GM21447 (cell line): ENCODE data around the gene LAMC3.
"Not testable (repeated sequence)": the region's sequence is repeated elsewhere in the genome, so short reads cannot be mapped to it uniquely, and the experiment has no call there.

Experiments
- ATAC-seq: cut with Tn5 transposase; IDR thresholded peaks from one replicate; pipeline ENCODE4 v1.9.1; 2021; ENCODE audit not compliant: unreplicated experiment

The LAMC3 gene

GRCh38 chr9:131027872-131028179, 18.9 kb downstream of the LAMC3 start:
- ATAC-seq: no peak

DNA sequence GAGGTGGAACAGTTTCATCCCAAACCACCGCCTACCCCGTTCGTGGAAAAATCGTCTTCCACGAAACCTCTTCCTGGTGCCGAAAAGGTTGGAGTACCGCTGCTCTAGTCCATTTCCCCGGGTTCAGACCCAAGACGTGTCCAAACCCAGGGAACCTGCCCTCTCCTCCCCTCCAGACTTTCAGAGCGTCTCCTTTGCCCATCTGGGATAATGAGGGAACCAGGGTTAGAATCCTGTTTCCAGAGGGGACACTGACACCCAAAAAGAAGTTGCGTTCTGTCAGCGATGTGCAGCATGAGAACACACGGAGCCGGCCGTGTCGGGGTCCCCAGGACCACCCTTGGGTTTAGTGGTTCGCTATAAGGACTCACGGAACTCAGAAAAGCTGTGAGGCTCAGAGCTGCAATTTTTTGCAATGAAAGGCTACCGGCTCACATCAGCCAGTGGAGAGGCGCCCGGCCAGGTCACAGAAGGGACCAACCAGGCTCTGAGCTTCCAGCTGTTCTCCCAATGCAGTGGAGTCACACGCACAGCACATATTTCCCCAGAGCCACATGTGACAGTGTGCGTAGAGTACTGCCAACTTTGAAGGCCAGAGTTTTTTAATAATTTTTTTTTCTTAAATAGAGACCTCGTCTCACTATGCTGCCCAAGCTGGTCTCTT, 19.4 kb downstream of the LAMC3 start:
- no peak for ATAC-seq

GRCh38 chr9:131028931-131029573, 20.1 kb downstream of the LAMC3 start:
- ATAC-seq: no peak

- no peak for ATAC-seq
These were observed 20.6 kb downstream of the LAMC3 start for GRCh38 chr9:131029574-131029952.

DNA sequence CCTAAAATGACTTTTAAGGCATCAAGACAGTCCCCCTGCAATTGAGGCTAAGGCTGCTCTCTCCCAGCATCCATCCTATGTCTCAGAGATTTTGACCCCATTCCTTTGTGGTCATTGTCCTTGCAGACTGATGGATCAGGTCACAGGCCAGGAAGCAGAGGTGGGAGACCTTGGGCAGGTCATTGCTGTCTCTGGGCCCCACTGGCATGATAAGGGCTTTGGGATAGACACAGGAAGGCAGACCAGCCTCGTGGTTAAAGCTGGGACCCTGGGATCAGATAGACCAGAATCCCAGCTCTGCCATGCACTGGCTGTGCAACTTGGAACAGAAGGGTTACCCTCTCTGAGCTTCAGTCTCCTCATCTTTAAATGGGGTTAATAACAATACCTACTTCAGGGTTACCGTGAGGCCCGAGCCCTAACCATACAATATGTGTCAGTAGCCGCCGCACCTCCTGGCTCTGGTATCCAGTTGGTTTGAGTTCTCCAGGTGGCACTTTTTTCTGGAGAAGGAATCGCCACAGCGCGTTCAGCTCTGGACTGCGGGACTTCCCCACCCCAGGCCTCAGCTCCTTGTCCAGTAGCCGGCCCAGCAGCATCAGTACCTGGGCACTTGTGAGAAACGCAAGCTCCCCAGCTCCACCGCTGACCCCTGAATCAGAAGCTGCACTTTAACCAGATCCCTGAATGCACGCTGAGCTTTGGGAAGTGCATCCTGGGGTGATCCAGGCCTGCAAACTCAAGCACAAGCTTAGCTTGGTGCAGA, 21.4 kb downstream of the LAMC3 start:
- ATAC-seq: no peak

DNA sequence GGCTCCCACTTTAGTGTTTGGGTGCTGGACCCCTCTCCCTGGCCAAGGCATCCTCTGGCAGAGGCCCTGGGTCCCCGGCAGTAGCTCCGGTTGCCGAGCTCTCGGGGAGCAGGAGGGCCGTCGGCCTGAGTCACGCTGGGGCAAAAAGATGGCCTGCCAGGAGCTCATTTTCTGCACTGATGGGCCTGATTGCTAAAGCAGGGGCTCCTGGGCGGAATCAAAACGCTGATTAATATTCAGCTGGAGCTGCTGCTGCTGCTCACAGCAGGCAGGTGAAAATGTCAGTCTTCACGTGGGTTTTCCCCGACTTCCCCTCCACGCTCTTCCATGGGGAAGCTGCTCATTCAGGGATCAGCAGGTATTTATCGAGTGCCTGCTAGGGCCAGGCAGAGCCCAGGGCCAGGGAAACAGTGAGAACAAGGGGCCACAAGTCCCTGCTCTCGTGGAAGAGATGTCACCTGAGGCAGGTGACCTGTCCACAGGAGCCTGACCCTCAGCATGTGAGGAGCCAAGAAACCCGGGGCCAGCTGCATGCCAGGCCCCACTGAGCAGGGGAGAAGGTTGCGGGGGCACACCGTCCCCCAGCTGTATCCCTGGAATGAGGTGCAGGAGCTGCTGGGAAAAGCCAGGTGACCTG, 22.1 kb downstream of the LAMC3 start:
- ATAC-seq: no peak

GRCh38 chr9:131031642-131032005, 22.6 kb downstream of the LAMC3 start:
- no peak for ATAC-seq

- no peak for ATAC-seq
These were observed 23.4 kb downstream of the LAMC3 start for GRCh38 chr9:131032384-131032783.

DNA sequence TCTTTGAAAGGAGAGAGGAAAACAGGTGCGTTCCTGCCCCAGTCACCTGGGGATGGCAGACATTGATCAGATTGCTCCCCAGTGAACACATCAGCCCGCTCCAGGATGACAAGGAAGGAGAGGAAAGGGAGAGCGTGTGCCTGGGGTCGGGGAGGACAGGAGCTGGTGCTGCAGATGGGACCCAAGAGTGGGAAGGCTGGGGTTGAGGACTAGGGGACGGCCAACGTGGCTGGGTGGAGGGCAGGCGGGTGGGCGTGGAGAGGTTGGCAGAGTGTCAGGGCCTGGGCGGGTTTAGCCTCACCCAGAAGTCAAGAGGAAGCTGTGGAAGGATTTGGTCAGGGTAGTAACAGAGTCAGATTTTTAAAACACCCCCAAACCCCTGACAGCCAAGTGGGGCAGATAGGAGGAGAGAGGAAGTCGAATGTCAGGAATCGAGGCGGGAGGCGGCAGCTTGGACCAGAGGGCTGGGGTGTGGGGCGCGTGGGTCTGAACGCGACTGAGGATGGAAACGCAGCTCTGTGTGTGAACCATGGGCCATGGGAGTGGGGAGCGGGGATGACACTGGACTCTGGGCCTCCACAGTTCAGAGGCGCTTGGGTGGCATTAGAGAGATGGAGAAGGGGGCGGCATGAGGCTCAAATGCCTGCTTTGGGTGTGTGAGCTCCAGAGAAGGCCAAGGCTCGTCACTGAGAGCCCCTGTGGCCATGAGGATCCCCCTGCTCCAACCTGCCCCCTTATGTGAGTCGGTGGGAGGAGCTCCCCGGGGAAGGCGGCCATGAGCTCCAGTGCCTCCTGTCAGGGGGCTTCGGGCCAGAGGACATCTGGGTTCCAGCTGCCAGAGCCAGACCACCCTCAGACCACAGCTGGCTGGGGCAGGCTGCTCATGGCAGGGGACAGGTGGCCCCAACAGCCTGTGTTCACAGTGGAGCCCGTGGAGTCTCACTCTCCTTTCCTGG, 24.6 kb downstream of the LAMC3 start:
- no peak for ATAC-seq

DNA sequence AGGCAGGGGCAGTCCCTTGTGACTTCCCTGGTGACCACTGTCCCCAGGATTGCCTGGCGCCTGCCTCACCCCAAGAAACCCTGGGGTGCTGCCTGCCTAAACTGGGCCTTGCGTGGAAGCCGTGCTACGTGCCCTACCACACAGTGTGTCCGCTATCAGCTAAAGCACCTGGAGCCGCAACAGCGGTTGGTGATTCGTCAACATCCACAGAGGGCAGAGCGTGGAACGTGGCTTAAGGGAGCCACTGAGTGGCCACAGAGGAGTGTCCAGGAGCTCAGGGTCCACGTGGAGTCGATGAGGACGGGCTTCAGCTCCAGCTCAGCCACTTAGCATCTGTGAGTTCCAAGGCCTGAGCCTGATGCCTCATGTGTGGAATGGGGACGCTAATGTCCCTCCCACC, 25.3 kb downstream of the LAMC3 start:
- no peak for ATAC-seq

DNA sequence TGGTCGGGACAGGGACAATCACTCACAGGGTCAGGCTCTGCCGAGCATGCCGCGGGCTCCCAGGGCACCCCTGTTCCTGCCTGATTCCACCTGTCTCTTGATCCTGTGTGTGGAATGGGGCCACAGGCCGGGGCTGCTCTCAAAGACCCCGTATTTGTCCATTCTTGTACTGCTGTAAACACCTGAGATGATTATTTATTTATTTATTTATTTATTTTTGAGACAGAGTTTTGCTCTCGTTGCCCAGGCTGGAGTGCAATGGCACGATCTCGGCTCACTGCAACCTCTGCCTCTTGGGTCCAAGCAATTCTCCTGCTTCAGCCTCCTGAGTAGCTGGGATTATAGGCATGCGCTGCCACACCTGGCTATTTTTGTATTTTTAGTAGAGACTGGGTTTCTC, 25.8 kb downstream of the LAMC3 start:
- not testable (repeated sequence) for ATAC-seq

DNA sequence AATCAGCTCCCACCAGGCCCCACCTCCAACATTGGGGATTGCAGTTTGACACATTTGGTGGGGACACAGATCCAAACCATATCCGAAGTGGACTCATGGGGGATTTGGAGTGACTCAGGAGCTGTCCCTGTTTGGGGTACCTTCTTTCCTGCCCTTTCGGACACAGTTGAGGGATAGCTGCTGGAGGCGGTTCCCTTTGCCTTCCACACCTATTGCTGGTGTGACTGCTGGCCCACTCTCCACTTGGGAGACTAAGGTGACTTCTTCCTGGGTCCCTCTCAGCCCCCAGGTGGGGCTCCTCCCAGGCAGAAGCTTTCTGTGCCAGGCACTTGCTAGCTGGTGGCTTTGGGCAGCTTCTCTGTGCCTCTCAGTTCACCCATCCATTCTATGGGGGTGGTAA, 26.6 kb downstream of the LAMC3 start:
- ATAC-seq: no peak

- ATAC-seq: no peak
These were observed 27.1 kb downstream of the LAMC3 start for GRCh38 chr9:131036071-131036470.

DNA sequence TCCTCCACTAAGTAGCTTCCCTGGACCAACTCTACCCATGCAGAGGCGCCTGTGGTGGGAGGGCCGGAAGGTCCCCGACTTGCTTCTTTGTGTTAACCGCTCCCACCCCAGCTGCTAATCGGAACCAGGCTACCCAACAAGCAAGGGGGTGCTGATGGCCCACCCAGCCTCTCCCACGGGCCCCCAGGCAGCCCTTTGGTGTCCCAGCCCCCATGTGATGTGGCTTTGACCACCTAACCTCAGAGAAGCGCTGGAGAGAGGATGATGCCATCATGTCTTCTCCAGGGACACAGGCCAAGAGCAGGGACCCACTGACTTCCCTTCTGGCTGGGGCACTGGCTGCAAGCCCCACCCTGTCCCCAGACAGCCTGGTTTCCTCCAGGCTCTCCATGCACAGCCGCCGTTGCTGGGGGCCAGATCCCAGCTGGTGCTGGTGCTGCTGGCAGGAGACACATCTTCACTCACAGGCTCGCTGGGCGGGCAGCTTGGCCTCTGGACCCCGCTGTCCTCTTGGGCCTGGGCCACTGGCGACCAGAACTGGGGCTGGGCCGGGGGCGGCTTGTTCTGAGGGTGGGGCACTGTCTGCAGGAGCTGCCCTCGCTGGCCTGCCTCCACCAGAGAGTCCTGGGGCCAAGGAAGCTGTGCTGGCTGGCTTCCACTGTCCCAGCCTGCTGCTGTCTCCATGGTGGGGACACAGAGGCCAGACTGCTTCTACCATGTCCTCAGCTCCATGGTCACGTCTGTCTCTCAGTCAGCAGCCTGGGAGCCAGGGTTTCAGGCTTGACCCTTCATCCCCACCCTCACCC, 27.8 kb downstream of the LAMC3 start:
- ATAC-seq: no peak

GRCh38 chr9:131037335-131038255, 28.6 kb downstream of the LAMC3 start:
- ATAC-seq: no peak

DNA sequence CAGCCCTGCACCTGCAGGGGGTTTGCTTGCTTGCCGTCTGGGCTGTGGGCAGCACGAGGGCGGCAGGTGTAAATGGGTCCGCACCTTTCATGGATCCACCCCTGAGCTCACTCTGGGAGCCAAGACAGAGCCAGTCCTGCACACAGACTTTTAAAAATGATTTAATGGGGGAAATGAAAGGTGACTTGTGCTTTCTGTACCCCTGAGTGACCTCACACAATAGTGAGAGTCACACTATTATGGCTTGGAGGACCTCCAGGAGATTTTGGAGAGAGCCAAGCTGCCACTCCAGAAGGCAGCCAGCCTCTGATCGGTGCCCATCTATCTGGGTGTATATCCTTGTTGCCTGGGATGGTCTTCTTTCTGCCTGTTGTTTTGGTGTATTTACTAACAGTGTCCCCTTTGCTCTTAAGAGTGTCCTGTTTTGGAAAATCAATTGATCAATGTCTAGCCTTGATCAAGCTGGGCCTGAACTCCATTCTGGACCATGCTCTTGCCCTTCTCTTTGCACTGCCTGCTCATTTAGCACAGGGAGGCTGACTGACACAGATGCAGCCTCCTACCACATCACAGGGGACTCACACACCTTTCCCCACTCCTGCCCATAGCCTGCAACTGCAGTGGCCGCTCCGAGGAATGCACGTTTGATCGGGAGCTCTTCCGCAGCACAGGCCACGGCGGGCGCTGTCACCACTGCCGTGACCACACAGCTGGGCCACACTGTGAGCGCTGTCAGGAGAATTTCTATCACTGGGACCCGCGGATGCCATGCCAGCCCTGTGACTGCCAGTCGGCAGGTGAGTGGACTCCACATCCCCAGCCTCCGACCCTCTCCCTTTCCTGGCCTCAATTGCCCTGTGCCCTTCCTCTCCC, 29.5 kb downstream of the LAMC3 start:
- ATAC-seq: no peak

- ATAC-seq: no peak
These were observed 30.4 kb downstream of the LAMC3 start for GRCh38 chr9:131039129-131039954.
